Measurements from ENCODE around the gene NXF1.

NXF1 gene

DNA sequence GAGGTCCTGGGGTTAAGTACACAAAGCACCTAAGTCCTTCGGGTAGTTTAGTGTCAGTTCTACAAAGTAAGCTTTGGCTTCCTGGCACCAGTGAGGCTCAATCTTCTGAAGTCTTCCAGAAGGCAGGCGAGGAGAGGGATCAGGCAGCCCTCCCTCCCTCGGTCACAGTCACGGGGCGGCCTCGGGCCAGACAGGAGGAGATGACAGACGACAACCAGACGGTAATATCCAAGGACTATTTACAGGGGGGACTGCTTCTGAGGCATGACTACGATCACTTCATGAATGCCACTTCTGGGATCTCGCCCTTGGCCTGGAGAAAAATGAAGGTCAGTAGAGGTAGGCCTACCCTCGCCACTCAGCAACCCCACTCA lies 13.1 kb downstream of the NXF1 start:
- TF ChIP-seq, protein P1, sequence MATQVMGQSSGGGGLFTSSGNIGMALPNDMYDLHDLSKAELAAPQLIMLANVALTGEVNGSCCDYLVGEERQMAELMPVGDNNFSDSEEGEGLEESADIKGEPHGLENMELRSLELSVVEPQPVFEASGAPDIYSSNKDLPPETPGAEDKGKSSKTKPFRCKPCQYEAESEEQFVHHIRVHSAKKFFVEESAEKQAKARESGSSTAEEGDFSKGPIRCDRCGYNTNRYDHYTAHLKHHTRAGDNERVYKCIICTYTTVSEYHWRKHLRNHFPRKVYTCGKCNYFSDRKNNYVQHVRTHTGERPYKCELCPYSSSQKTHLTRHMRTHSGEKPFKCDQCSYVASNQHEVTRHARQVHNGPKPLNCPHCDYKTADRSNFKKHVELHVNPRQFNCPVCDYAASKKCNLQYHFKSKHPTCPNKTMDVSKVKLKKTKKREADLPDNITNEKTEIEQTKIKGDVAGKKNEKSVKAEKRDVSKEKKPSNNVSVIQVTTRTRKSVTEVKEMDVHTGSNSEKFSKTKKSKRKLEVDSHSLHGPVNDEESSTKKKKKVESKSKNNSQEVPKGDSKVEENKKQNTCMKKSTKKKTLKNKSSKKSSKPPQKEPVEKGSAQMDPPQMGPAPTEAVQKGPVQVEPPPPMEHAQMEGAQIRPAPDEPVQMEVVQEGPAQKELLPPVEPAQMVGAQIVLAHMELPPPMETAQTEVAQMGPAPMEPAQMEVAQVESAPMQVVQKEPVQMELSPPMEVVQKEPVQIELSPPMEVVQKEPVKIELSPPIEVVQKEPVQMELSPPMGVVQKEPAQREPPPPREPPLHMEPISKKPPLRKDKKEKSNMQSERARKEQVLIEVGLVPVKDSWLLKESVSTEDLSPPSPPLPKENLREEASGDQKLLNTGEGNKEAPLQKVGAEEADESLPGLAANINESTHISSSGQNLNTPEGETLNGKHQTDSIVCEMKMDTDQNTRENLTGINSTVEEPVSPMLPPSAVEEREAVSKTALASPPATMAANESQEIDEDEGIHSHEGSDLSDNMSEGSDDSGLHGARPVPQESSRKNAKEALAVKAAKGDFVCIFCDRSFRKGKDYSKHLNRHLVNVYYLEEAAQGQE (IDR thresholded peaks at IDR 0.05; ENCODE audit: low read depth): no peak
- no peak for TF ChIP-seq FOXM1 (IDR thresholded peaks at IDR 0.05; ENCODE audit: borderline replicate concordance, low read depth)
- no peak for TF ChIP-seq RAD21 (IDR thresholded peaks at IDR 0.05; ENCODE audit: low read depth)

DNA sequence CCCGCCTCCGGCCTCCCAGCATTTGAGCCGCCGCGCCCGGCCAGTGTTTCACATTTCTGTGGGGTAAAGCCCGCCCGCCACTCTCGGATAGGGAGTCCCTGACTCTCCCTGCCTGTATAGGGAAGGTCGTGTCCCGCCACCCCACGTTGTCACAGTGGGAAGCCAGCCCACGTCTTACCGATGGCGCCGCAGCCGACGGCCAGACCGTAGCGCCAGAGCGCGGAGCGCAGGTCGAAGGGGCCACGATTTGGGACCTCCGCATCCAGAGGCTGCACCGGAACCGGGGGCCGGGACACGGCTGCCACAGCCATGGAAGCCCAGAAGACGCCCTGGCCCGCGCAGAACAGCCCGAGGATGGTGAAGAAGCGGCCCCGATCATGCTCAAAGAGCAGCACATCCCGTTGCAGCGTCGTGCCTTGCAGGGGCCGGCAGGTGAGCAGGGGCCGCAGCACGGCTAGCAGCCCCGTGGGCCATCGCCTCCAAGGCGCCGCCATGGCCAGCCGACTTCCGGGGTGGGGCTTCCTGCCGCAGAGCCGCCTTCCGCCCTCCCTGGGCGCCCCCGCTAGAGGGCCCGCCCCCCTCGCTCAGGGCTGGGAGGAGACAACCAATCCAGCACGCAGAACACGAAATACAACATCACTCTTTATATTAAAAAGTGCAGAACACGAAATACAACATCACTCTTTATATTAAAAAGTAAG lies 13.6 kb downstream of the NXF1 start, which contains the start of gene TMEM223:
TMEM223 (minus strand) TSS at position 506 of the 701 bp plus-strand sequence; CDS start at position 494, 12 bp downstream.
- no peak for TF ChIP-seq EGR1 (IDR thresholded peaks at IDR 0.05)
- TF ChIP-seq NFIC (IDR thresholded peaks at IDR 0.05): no peak
- no peak for TF ChIP-seq FOXM1 (IDR thresholded peaks at IDR 0.05; ENCODE audit: borderline replicate concordance, low read depth)
- TF ChIP-seq, protein P2, sequence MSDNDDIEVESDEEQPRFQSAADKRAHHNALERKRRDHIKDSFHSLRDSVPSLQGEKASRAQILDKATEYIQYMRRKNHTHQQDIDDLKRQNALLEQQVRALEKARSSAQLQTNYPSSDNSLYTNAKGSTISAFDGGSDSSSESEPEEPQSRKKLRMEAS (IDR thresholded peaks at IDR 0.05): peak; percentile 86
- peak; percentile 96 for TF ChIP-seq TAF1 (IDR thresholded peaks at IDR 0.05; ENCODE audit: low read depth)
- TF ChIP-seq, protein P3, sequence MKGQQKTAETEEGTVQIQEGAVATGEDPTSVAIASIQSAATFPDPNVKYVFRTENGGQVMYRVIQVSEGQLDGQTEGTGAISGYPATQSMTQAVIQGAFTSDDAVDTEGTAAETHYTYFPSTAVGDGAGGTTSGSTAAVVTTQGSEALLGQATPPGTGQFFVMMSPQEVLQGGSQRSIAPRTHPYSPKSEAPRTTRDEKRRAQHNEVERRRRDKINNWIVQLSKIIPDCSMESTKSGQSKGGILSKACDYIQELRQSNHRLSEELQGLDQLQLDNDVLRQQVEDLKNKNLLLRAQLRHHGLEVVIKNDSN (IDR thresholded peaks at IDR 0.05): no peak
- TF ChIP-seq YY1 (IDR thresholded peaks at IDR 0.05; ENCODE audit: low read depth): peak; percentile 95
- TF ChIP-seq CREB1 (IDR thresholded peaks at IDR 0.05; ENCODE audit: low read depth): no peak
- TF ChIP-seq TCF12 (IDR thresholded peaks at IDR 0.05; ENCODE audit: low read depth): peak; percentile 53; the same call in 1 of the 2 replicates
- no peak; the same call in 1 of the 2 replicates for TF ChIP-seq RAD21 (IDR thresholded peaks at IDR 0.05; ENCODE audit: low read depth)
- TF ChIP-seq ZBTB7A (IDR thresholded peaks at IDR 0.05; ENCODE audit: low read depth): no peak
- TF ChIP-seq CEBPB (IDR thresholded peaks at IDR 0.05): no peak
- 0 out of 2 replicates have a peak, but pooled peaks have one; percentile 7 for TF ChIP-seq TEAD4 (IDR thresholded peaks at IDR 0.05)
- TF ChIP-seq EP300 (IDR thresholded peaks at IDR 0.05; ENCODE audit: borderline replicate concordance): no peak
- TF ChIP-seq, protein P1 (IDR thresholded peaks at IDR 0.05; ENCODE audit: low read depth): no peak

DNA sequence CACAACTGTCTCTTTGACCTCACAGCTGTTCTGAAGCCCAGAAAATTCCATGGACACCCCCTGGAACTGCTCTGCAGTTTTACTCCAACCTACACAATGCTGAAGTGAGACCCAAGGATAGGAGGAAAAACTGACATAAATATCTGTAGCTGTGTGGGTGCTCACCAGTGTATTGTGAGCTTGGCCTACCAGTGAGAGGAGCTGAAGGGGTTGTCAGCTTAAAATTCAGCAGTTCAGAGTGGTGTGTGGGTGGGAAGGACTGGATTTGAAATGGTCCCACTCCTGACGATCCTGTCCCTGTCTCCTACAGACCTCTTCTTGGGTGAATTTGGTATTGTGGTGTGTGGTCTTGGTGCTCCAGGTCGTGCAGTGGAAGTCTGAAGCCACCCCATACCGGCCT lies 15.7 kb downstream of the NXF1 start:
- no peak for TF ChIP-seq TEAD4 (IDR thresholded peaks at IDR 0.05)

DNA sequence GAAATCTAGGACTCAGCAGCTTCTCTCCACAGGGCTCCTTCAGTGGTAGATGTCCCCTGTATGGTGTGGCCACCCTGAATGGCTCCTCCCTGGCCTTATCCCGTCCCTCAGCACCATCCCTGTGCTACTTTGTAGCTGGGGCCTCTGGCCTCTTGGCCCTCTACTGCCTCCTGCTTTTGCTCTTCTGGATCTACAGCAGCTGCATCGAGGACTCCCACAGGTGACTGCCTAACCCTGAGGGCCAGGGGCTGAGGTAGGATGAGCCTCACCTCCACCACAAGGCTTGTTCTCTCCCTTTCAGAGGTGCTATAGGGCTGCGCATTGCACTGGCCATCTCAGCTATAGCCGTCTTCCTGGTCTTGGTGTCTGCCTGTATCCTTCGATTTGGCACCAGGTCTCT lies 16.2 kb downstream of the NXF1 start:
- no peak for TF ChIP-seq TAF1 (IDR thresholded peaks at IDR 0.05; ENCODE audit: low read depth)
- no peak for TF ChIP-seq FOXM1 (IDR thresholded peaks at IDR 0.05; ENCODE audit: borderline replicate concordance, low read depth)
- no peak for TF ChIP-seq EGR1 (IDR thresholded peaks at IDR 0.05)
- TF ChIP-seq, protein P3 (IDR thresholded peaks at IDR 0.05): no peak
- TF ChIP-seq RAD21 (IDR thresholded peaks at IDR 0.05; ENCODE audit: low read depth): no peak
- no peak for TF ChIP-seq YY1 (IDR thresholded peaks at IDR 0.05; ENCODE audit: low read depth)
- no peak for TF ChIP-seq TEAD4 (IDR thresholded peaks at IDR 0.05)
- TF ChIP-seq NFIC (IDR thresholded peaks at IDR 0.05): no peak
- TF ChIP-seq EP300 (IDR thresholded peaks at IDR 0.05; ENCODE audit: borderline replicate concordance): no peak
- TF ChIP-seq TCF12 (IDR thresholded peaks at IDR 0.05; ENCODE audit: low read depth): no peak
- TF ChIP-seq CEBPB (IDR thresholded peaks at IDR 0.05): no peak
- TF ChIP-seq, protein P2 (IDR thresholded peaks at IDR 0.05): no peak

DNA sequence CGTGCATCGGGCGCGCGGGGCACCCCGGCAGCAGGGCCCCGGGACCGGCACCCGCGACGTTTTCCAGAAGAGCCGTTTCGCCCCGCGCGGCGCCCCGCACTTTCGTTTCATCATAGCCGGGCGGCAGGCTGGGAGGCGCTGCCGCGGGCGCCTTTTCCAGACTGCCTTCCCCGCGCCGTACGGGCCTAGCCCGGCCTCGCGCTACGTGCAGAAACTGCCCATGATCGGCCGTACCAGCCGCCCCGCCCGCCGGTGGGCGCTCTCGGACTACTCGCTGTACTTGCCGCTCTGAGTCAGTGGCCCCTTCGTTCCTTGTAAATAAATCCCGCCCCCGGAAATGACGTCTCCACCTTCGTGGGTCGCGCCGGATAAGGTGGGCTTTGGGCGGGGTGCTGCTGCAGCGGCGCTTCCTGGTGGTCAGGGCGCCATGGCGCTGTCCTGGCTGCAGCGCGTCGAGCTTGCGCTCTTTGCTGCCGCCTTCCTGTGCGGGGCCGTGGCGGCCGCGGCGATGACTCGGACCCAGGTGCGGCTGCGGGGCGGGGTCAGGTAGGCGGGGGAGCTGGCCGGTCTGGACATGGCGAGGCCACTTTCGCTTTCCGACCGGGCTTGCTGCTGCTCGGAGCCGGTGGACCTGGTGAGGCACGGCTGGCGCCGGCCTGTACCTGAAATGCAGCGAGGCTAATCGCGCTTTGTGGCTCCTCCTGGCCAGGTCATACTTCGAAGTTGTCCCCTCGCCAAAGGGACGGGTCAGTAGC lies 18.1 kb downstream of the NXF1 start, which contains the start of gene TMEM179B:
TMEM179B (plus strand) TSS at position 398 of the 755 bp plus-strand sequence; CDS start at position 428, 30 bp downstream.
- peak; percentile 90 for TF ChIP-seq TAF1 (IDR thresholded peaks at IDR 0.05; ENCODE audit: low read depth)
- TF ChIP-seq YY1 (IDR thresholded peaks at IDR 0.05; ENCODE audit: low read depth): peak; percentile 93
- no peak for TF ChIP-seq CEBPB (IDR thresholded peaks at IDR 0.05)
- TF ChIP-seq, protein P1 (IDR thresholded peaks at IDR 0.05; ENCODE audit: low read depth): 0 out of 2 replicates have a peak, but pooled peaks have one; percentile 22
- TF ChIP-seq, protein P2 (IDR thresholded peaks at IDR 0.05): peak; percentile 84
- no peak for TF ChIP-seq ZBTB7A (IDR thresholded peaks at IDR 0.05; ENCODE audit: low read depth)
- TF ChIP-seq CREB1 (IDR thresholded peaks at IDR 0.05; ENCODE audit: low read depth): peak; percentile 82
- no peak; the same call in 1 of the 2 replicates for TF ChIP-seq NFIC (IDR thresholded peaks at IDR 0.05)
- no peak for TF ChIP-seq EP300 (IDR thresholded peaks at IDR 0.05; ENCODE audit: borderline replicate concordance)
- TF ChIP-seq, protein P3 (IDR thresholded peaks at IDR 0.05): no peak; the same call in none of the 2 replicates
- peak; percentile 15; the same call in 1 of the 2 replicates for TF ChIP-seq TEAD4 (IDR thresholded peaks at IDR 0.05)
- TF ChIP-seq EGR1 (IDR thresholded peaks at IDR 0.05): peak; percentile 58
- peak; percentile 57; the same call in 1 of the 2 replicates for TF ChIP-seq TCF12 (IDR thresholded peaks at IDR 0.05; ENCODE audit: low read depth)
- TF ChIP-seq RAD21 (IDR thresholded peaks at IDR 0.05; ENCODE audit: low read depth): peak; percentile 34; the same call in 1 of the 2 replicates
- no peak for TF ChIP-seq FOXM1 (IDR thresholded peaks at IDR 0.05; ENCODE audit: borderline replicate concordance, low read depth)
